ENCODE data around the gene AQP5. TPM values are rescaled to one million over a fixed set of nuclear protein-coding genes. Genes with fewer than 3 reads are reported as not detected.

Gene AQP5
- total and polyA plus RNA-seq, 4 donors = 0.20 to 2.4 (median 1.4) TPM

GRCh38 chr12:49942512-49942893 lies 19.2 kb upstream of the AQP5 start:
- no peaks in the 10 kb centered on the region for H3K36me3 ChIP-seq (ENCODE audit: control insufficient read depth, insufficient read depth, low read length)
- DNase-seq (ENCODE audit: low read depth in 4 of 6, low spot score in 6 of 6) = no peak
- no peak overlapping the region for H3K27ac ChIP-seq (ENCODE audit: low read depth, low read length)
- 90% methylated on average over 2 of the region's 3 CpGs for WGBS (ENCODE audit: insufficient coverage)
- H3K27me3 ChIP-seq (ENCODE audit: control insufficient read depth, insufficient read depth, low read length) = no peaks in the 10 kb centered on the region
- H3K4me3 ChIP-seq (ENCODE audit: low read depth, low read length) = no peak overlapping the region
- no peaks in the 10 kb centered on the region for H3K9me3 ChIP-seq (ENCODE audit: control insufficient read depth, insufficient read depth, low read length)
- peaks cover 17% of the 10 kb centered on the region for H3K4me1 ChIP-seq (ENCODE audit: control insufficient read depth, insufficient read depth, low read length)

GRCh38 chr12:49942921-49943624 lies 18.6 kb upstream of the AQP5 start:
- no peaks in the 10 kb centered on the region for H3K36me3 ChIP-seq (ENCODE audit: control insufficient read depth, insufficient read depth, low read length)
- peaks cover 17% of the 10 kb centered on the region for H3K4me1 ChIP-seq (ENCODE audit: control insufficient read depth, insufficient read depth, low read length)
- DNase-seq (ENCODE audit: low read depth in 4 of 6, low spot score in 6 of 6) = no peak
- H3K27ac ChIP-seq (ENCODE audit: low read depth, low read length) = no peak overlapping the region
- 61% methylated on average over 12 of the region's 14 CpGs for WGBS (ENCODE audit: insufficient coverage)
- H3K27me3 ChIP-seq (ENCODE audit: control insufficient read depth, insufficient read depth, low read length) = no peaks in the 10 kb centered on the region
- no peaks in the 10 kb centered on the region for H3K9me3 ChIP-seq (ENCODE audit: control insufficient read depth, insufficient read depth, low read length)
- H3K4me3 ChIP-seq (ENCODE audit: low read depth, low read length) = no peak overlapping the region

GRCh38 chr12:49943625-49943960 lies 18.1 kb upstream of the AQP5 start:
- peak in 1 of 6 donors; percentile 79 for DNase-seq (ENCODE audit: low read depth in 4 of 6, low spot score in 6 of 6)
- Histone ChIP-seq H3K4me1 (ENCODE audit: control insufficient read depth, insufficient read depth, low read length) (peaks cover 17% of the 10 kb centered on the region), H3K36me3 (ENCODE audit: control insufficient read depth, insufficient read depth, low read length) (no peaks in the 10 kb centered on the region), H3K27me3 (ENCODE audit: control insufficient read depth, insufficient read depth, low read length) (no peaks in the 10 kb centered on the region), H3K4me3 (ENCODE audit: low read depth, low read length) (no peak overlapping the region), H3K9me3 (ENCODE audit: control insufficient read depth, insufficient read depth, low read length) (no peaks in the 10 kb centered on the region), H3K27ac (ENCODE audit: low read depth, low read length) (no peak overlapping the region)
- WGBS (ENCODE audit: insufficient coverage) = 27% methylated on average over 1 of the region's 1 CpG

- Histone ChIP-seq H3K4me1 (ENCODE audit: control insufficient read depth, insufficient read depth, low read length) (peaks cover 17% of the 10 kb centered on the region), H3K9me3 (ENCODE audit: control insufficient read depth, insufficient read depth, low read length) (no peaks in the 10 kb centered on the region), H3K36me3 (ENCODE audit: control insufficient read depth, insufficient read depth, low read length) (no peaks in the 10 kb centered on the region), H3K4me3 (ENCODE audit: low read depth, low read length) (no peak overlapping the region), H3K27me3 (ENCODE audit: control insufficient read depth, insufficient read depth, low read length) (no peaks in the 10 kb centered on the region), H3K27ac (ENCODE audit: low read depth, low read length) (no peak overlapping the region)
- no peak for DNase-seq (ENCODE audit: low read depth in 4 of 6, low spot score in 6 of 6)
- WGBS (ENCODE audit: insufficient coverage) = 73% methylated on average over 4 of the region's 5 CpGs
Observed at GRCh38 chr12:49944046-49944445, 17.6 kb upstream of the AQP5 start.

GRCh38 chr12:49944718-49945117 lies 17.0 kb upstream of the AQP5 start:
- 83% methylated on average over 1 of the region's 3 CpGs for whole genome bisulfite sequencing (ENCODE audit: insufficient coverage)
- H3K36me3 ChIP-seq (ENCODE audit: control insufficient read depth, insufficient read depth, low read length) = no peaks in the 10 kb centered on the region
- no peaks in the 10 kb centered on the region for H3K27me3 ChIP-seq (ENCODE audit: control insufficient read depth, insufficient read depth, low read length)
- no peak overlapping the region for H3K4me3 ChIP-seq (ENCODE audit: low read depth, low read length)
- no peak overlapping the region for H3K27ac ChIP-seq (ENCODE audit: low read depth, low read length)
- H3K4me1 ChIP-seq (ENCODE audit: control insufficient read depth, insufficient read depth, low read length) = peaks cover 17% of the 10 kb centered on the region
- H3K9me3 ChIP-seq (ENCODE audit: control insufficient read depth, insufficient read depth, low read length) = no peaks in the 10 kb centered on the region
- no peak for DNase-seq (ENCODE audit: low read depth in 4 of 6, low spot score in 6 of 6)

- Histone ChIP-seq H3K27me3 (ENCODE audit: control insufficient read depth, insufficient read depth, low read length) (no peaks in the 10 kb centered on the region), H3K9me3 (ENCODE audit: control insufficient read depth, insufficient read depth, low read length) (no peaks in the 10 kb centered on the region), H3K4me1 (ENCODE audit: control insufficient read depth, insufficient read depth, low read length) (peaks cover 17% of the 10 kb centered on the region), H3K4me3 (ENCODE audit: low read depth, low read length) (peak overlapping the region; percentile 13), H3K36me3 (ENCODE audit: control insufficient read depth, insufficient read depth, low read length) (no peaks in the 10 kb centered on the region), H3K27ac (ENCODE audit: low read depth, low read length) (no peak overlapping the region)
- peak in 5 of 6 donors; percentile 38 to 85 (median 45) for DNase-seq (ENCODE audit: low read depth in 4 of 6, low spot score in 6 of 6)
- 6% methylated on average over 28 of the region's 28 CpGs for WGBS (ENCODE audit: insufficient coverage)
Observed at GRCh38 chr12:49945394-49946080, 16.1 kb upstream of the AQP5 start.

- H3K36me3 ChIP-seq (ENCODE audit: control insufficient read depth, insufficient read depth, low read length) = no peaks in the 10 kb centered on the region
- H3K27ac ChIP-seq (ENCODE audit: low read depth, low read length) = no peak overlapping the region
- H3K27me3 ChIP-seq (ENCODE audit: control insufficient read depth, insufficient read depth, low read length) = no peaks in the 10 kb centered on the region
- no peaks in the 10 kb centered on the region for H3K9me3 ChIP-seq (ENCODE audit: control insufficient read depth, insufficient read depth, low read length)
- H3K4me1 ChIP-seq (ENCODE audit: control insufficient read depth, insufficient read depth, low read length) = peaks cover 17% of the 10 kb centered on the region
- WGBS (ENCODE audit: insufficient coverage) = 82% methylated on average over 8 of the region's 9 CpGs
- no peak overlapping the region for H3K4me3 ChIP-seq (ENCODE audit: low read depth, low read length)
- no peak for DNase-seq (ENCODE audit: low read depth in 4 of 6, low spot score in 6 of 6)
Observed at GRCh38 chr12:49946086-49946485, 15.6 kb upstream of the AQP5 start.

- Histone ChIP-seq H3K9me3 (ENCODE audit: control insufficient read depth, insufficient read depth, low read length) (no peaks in the 10 kb centered on the region), H3K27ac (ENCODE audit: low read depth, low read length) (no peak overlapping the region), H3K4me3 (ENCODE audit: low read depth, low read length) (no peak overlapping the region), H3K36me3 (ENCODE audit: control insufficient read depth, insufficient read depth, low read length) (no peaks in the 10 kb centered on the region), H3K4me1 (ENCODE audit: control insufficient read depth, insufficient read depth, low read length) (peaks cover 17% of the 10 kb centered on the region), H3K27me3 (ENCODE audit: control insufficient read depth, insufficient read depth, low read length) (no peaks in the 10 kb centered on the region)
- peak in 1 of 6 donors; percentile 41 for DNase-seq (ENCODE audit: low read depth in 4 of 6, low spot score in 6 of 6)
- WGBS (ENCODE audit: insufficient coverage) = 38% methylated on average over 3 of the region's 3 CpGs
Observed at GRCh38 chr12:49946497-49946896, 15.2 kb upstream of the AQP5 start.

- DNase-seq (ENCODE audit: low read depth in 4 of 6, low spot score in 6 of 6) = no peak
- Histone ChIP-seq H3K27me3 (ENCODE audit: control insufficient read depth, insufficient read depth, low read length) (no peaks in the 10 kb centered on the region), H3K27ac (ENCODE audit: low read depth, low read length) (no peak overlapping the region), H3K4me1 (ENCODE audit: control insufficient read depth, insufficient read depth, low read length) (peaks cover 16% of the 10 kb centered on the region), H3K4me3 (ENCODE audit: low read depth, low read length) (no peak overlapping the region), H3K9me3 (ENCODE audit: control insufficient read depth, insufficient read depth, low read length) (no peaks in the 10 kb centered on the region), H3K36me3 (ENCODE audit: control insufficient read depth, insufficient read depth, low read length) (no peaks in the 10 kb centered on the region)
- 79% methylated on average over 6 of the region's 7 CpGs for WGBS (ENCODE audit: insufficient coverage)
Observed at GRCh38 chr12:49947593-49948226, 14.0 kb upstream of the AQP5 start.

All from spinal cord (tissue), 10 donors.